Natural killer cell (primary cell): ENCODE data around the gene OR2F1. TPM values are rescaled to one million over a fixed set of nuclear protein-coding genes. Genes with fewer than 3 reads are reported as not detected.
A peak's percentile ranks its signal among the peaks of the same experiment; 100 is the strongest.

ENCODE experiments used
- ATAC-seq, 3 donors: fragments of 150-1000 bp in 2 of 3; fragments of 200-7000 bp in 1 of 3; cut with Tn5 transposase; 1 replicate in 1 of 3; 2 replicates in 2 of 3; pipeline ENCODE4 v1.10.0; 2021; ENCODE audit warnings: mild to moderate bottlenecking in 2 of 3, moderate library complexity in 2 of 3
- DNase-seq, 2 donors: peaks; one replicate each; pipeline versions ENCODE4 v3.0.0 to v3.0.0-alpha.2; 2013 to 2021; ENCODE audit warnings: mixed read lengths in 1 of 2
- H3K27ac ChIP-seq: one replicate; pipeline ENCODE4 v1.5.1; 2013; ENCODE audit warnings: mild to moderate bottlenecking, low read length
- H3K27me3 ChIP-seq: one replicate; pipeline ENCODE4 v1.6.1; 2013; ENCODE audit warnings: low read length; ENCODE audit not compliant: control insufficient read depth, insufficient read depth
- H3K36me3 ChIP-seq: one replicate; pipeline ENCODE4 v1.6.1; 2013; ENCODE audit warnings: low read length; ENCODE audit not compliant: control insufficient read depth, insufficient read depth
- H3K4me1 ChIP-seq: one replicate; pipeline ENCODE4 v1.6.1; 2013; ENCODE audit warnings: low read length; ENCODE audit not compliant: control insufficient read depth, insufficient read depth
- H3K4me3 ChIP-seq: one replicate; pipeline ENCODE4 v1.5.1; 2013; ENCODE audit warnings: low read length
- H3K9me3 ChIP-seq: one replicate; pipeline ENCODE4 v1.6.1; 2013; ENCODE audit warnings: low read length; ENCODE audit not compliant: control insufficient read depth, insufficient read depth
- H3K27ac Mint-ChIP-seq, 2 donors: one replicate each; pipeline ENCODE4 v1.8.0; 2022; ENCODE audit warnings: mild to moderate bottlenecking in 2 of 2, mixed read lengths in 2 of 2, moderate library complexity in 1 of 2
- H3K27me3 Mint-ChIP-seq, 2 donors: one replicate each; pipeline ENCODE4 v1.8.0; 2022; ENCODE audit warnings: low read depth in 2 of 2, mixed read lengths in 2 of 2
- H3K36me3 Mint-ChIP-seq: one replicate; pipeline ENCODE4 v1.8.0; 2022; ENCODE audit warnings: mixed read lengths
- H3K4me1 Mint-ChIP-seq, 2 donors: one replicate each; pipeline ENCODE4 v1.8.0; 2022; ENCODE audit warnings: mixed read lengths in 2 of 2
- H3K4me3 Mint-ChIP-seq: one replicate; pipeline ENCODE4 v1.8.0; 2022; ENCODE audit warnings: mild to moderate bottlenecking, moderate library complexity, mixed read lengths
- H3K9me3 Mint-ChIP-seq, 2 donors: one replicate each; pipeline ENCODE4 v1.8.0; 2022; ENCODE audit warnings: mixed read lengths in 2 of 2
- CTCF ChIP-seq: fragments of 200-600 bp; IDR thresholded peaks from one replicate; pipeline ENCODE4 v1.8.0; 2022; ENCODE audit warnings: antibody characterized with exemption
- WGBS: methylation state at CpG from one replicate; pipeline ENCODE4 v1.1.7; 2013; ENCODE audit warnings: missing lambda C conversion rate; ENCODE audit not compliant: insufficient coverage; 5-methylcytosine and 5-hydroxymethylcytosine counted together
- intact Hi-C: fragments of 100-400 bp; cut with micrococcal nuclease; formaldehyde crosslinking; loops from one replicate; pipeline ENCODE4 v1.14.2; 2022
- total RNA-seq, 4 donors: library from RNA; stranded (reverse); fragments of 120-200 nt in 1 of 4; gene quantifications; one replicate each; pipeline versions ENCODE4 v1.2.3 to v1.2.4, GENCODE V29; 2013 to 2022

OR2F1 gene
- total RNA-seq, 3 donors from 2014 or later (not counting 1 experiment from before 2014, with no cell fraction given), result not detected

GRCh38 chr7:143983960-143984359 is 29.3 kb downstream of the OR2F1 start:
- intact Hi-C loops, result no loop called here

DNA sequence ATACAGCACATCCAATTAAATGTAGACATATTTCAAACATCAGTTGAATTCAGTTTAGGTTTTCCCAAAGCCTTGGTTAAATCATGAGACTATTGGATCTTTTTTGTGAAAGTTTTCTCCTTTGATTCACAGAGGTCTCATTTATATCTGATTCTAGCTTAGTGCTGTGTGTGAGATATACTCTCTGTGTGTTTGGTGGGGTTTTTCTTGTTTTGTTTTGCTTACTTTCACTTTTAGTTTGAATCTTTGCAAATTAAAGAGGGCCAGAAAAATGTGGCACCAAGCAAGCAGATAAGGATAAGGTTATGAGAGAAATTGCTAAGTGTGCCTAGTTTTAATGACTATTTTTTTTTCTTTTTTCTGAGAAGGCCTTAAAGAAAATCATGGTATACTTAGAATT is 32.9 kb downstream of the OR2F1 start:
- no peak for DNase-seq
- no peak overlapping the region for H3K27ac ChIP-seq
- peak overlapping the region; percentile 63 to 64 for H3K27ac Mint-ChIP-seq
- TF ChIP-seq CTCF, result no peak
- H3K36me3 ChIP-seq, result no peaks in the 10 kb centered on the region
- peaks cover 6 to 7% of the 10 kb centered on the region in 2 donors for H3K4me1 Mint-ChIP-seq
- no peaks in the 10 kb centered on the region for H3K36me3 Mint-ChIP-seq
- intact Hi-C loops, result no loop called here
- peak overlapping the region; percentile 14 for H3K4me3 Mint-ChIP-seq
- H3K4me1 ChIP-seq, result no peaks in the 10 kb centered on the region
- peaks cover 0 to 2% of the 10 kb centered on the region in 2 donors for H3K9me3 Mint-ChIP-seq
- H3K9me3 ChIP-seq, result peaks cover 3% of the 10 kb centered on the region
- peaks cover 0 to 3% of the 10 kb centered on the region in 2 donors for H3K27me3 Mint-ChIP-seq
- no peak overlapping the region for H3K4me3 ChIP-seq
- H3K27me3 ChIP-seq, result no peaks in the 10 kb centered on the region
- peak in 1 of 3 donors; percentile 35 for ATAC-seq

More at GRCh38 chr7:143983960-143984359, 29.3 kb downstream of the OR2F1 start:
- DNase-seq (no peak), ATAC-seq (no peak)
- no peaks in the 10 kb centered on the region for H3K9me3 Mint-ChIP-seq
- peaks cover 6 to 7% of the 10 kb centered on the region in 2 donors for H3K4me1 Mint-ChIP-seq
- H3K4me3 Mint-ChIP-seq, result no peak overlapping the region
- WGBS, result 98% methylated on average over 4 of the region's 5 CpGs
- no peaks in the 10 kb centered on the region for H3K27me3 ChIP-seq
- H3K27ac ChIP-seq, result no peak overlapping the region
- H3K9me3 ChIP-seq, result no peaks in the 10 kb centered on the region
- no peaks in the 10 kb centered on the region for H3K4me1 ChIP-seq
- H3K27me3 Mint-ChIP-seq, result no peaks in the 10 kb centered on the region
- H3K36me3 ChIP-seq, result no peaks in the 10 kb centered on the region
- no peaks in the 10 kb centered on the region for H3K36me3 Mint-ChIP-seq
- no peak overlapping the region for H3K4me3 ChIP-seq
- no peak for TF ChIP-seq CTCF
- H3K27ac Mint-ChIP-seq, result no peak overlapping the region

DNA sequence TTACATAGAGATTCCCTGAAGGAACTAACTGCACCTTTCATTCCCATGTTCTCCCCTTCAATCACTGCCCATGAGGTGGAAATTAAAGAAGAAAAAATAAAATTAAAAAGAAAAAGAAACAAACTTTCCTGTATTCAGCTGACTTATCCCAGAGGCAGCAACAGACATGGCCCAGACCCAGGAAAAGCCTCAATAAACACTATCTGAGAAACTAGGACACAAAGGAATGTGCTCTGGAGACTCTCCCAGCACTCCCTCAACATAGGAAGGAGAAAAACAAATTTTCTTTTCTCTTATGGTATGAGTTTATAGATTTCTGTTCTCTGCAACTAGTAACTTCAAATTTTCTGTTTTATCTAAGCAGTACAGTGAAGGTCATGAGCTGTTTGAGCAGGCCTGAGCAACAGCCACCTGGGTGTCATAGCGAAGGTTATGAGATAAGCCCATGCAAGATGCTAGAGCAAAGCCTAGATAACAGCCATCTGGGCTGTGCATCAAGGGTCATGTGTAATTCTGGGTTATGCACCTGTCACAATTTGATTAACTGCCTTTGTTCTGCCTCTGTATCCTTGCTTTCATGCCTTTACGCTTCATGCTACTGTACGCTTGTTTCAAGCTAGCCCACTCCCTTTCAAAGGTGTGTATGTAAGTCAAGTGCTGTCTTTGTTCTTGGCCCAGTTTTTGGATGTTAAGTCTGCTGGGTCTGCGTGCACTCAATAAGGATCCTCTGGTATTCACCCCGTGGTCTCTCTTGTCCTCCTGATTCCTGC is 34.5 kb downstream of the OR2F1 start:
- H3K27me3 Mint-ChIP-seq, result peaks cover 0 to 3% of the 10 kb centered on the region in 2 donors
- no peak for TF ChIP-seq CTCF
- no peaks in the 10 kb centered on the region for H3K4me1 ChIP-seq
- ATAC-seq, result no peak
- H3K9me3 Mint-ChIP-seq, result peaks cover 0 to 2% of the 10 kb centered on the region in 2 donors
- no peaks in the 10 kb centered on the region for H3K36me3 ChIP-seq
- 91% methylated on average over 5 of the region's 5 CpGs for WGBS
- peaks cover 6 to 7% of the 10 kb centered on the region in 2 donors for H3K4me1 Mint-ChIP-seq
- H3K36me3 Mint-ChIP-seq, result no peaks in the 10 kb centered on the region
- peaks cover 3% of the 10 kb centered on the region for H3K9me3 ChIP-seq
- H3K27me3 ChIP-seq, result no peaks in the 10 kb centered on the region
- H3K27ac Mint-ChIP-seq, result no peak overlapping the region
- H3K4me3 ChIP-seq, result no peak overlapping the region
- intact Hi-C loops, result no loop called here
- no peak overlapping the region for H3K4me3 Mint-ChIP-seq
- no peak overlapping the region for H3K27ac ChIP-seq
- DNase-seq, result no peak

GRCh38 chr7:143992670-143993069 is 38.0 kb downstream of the OR2F1 start:
- ATAC-seq, result no peak
- no peak for TF ChIP-seq CTCF
- no peak overlapping the region for H3K27ac ChIP-seq
- H3K36me3 ChIP-seq, result no peaks in the 10 kb centered on the region
- Mint-ChIP-seq H3K4me3 (no peak overlapping the region), H3K9me3 (peaks cover 0 to 2% of the 10 kb centered on the region in 2 donors), H3K27me3 (peaks cover 3 to 7% of the 10 kb centered on the region in 2 donors), H3K27ac (no peak overlapping the region), H3K4me1 (peaks cover 1 to 2% of the 10 kb centered on the region in 2 donors), H3K36me3 (no peaks in the 10 kb centered on the region)
- no peaks in the 10 kb centered on the region for H3K4me1 ChIP-seq
- no peak for DNase-seq
- no peaks in the 10 kb centered on the region for H3K27me3 ChIP-seq
- intact Hi-C loops, result no loop called here
- peaks cover 3% of the 10 kb centered on the region for H3K9me3 ChIP-seq
- no peak overlapping the region for H3K4me3 ChIP-seq
